ENCODE measurements around the gene TMEM108. TPM values are rescaled to one million over a fixed set of nuclear protein-coding genes. Genes with fewer than 3 reads are reported as not detected.

TMEM108 gene
- polyA plus RNA-seq, 1 experiment: 0.63 TPM

DNA sequence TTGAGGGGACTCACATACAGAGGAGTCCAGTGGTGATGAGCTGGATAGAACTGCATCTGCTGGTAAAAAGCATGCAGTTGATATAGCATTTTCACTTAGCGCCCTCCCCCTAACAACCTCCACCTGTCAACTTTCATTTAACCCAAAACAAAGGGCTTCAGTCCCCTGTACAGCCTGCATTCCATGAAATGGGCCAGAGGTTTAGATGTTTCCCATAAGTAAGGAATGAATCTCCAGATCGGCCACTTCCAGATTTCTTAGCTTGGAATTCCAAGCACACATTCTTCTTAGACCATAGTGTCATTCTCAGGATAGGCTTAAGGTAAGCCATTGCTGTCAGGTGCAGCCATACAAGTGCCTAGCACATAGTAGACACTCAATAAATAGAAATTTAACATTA, 328.7 kb downstream of the TMEM108 start:
- POLR2A ChIA-PET: no interaction called here
- H3K4me3 ChIP-seq (ENCODE audit: low read depth, low read length): no peak overlapping the region
- no peaks in the 10 kb centered on the region for H3K27me3 ChIP-seq (ENCODE audit: control insufficient read depth, insufficient read depth, low read length)
- DNase-seq (ENCODE audit: low read depth, low spot score): no peak
- no peak overlapping the region for H3K27ac ChIP-seq (ENCODE audit: low read depth, low read length)
- CTCF ChIA-PET: interaction anchor here (1.6 kb wide), 1 partner anchor 640 kb away, joined by 3 read pairs; no protein-coding TSS in a partner anchor
- H3K9me3 ChIP-seq (ENCODE audit: control insufficient read depth, insufficient read depth, low read length): no peaks in the 10 kb centered on the region
- TF ChIP-seq, protein P1, sequence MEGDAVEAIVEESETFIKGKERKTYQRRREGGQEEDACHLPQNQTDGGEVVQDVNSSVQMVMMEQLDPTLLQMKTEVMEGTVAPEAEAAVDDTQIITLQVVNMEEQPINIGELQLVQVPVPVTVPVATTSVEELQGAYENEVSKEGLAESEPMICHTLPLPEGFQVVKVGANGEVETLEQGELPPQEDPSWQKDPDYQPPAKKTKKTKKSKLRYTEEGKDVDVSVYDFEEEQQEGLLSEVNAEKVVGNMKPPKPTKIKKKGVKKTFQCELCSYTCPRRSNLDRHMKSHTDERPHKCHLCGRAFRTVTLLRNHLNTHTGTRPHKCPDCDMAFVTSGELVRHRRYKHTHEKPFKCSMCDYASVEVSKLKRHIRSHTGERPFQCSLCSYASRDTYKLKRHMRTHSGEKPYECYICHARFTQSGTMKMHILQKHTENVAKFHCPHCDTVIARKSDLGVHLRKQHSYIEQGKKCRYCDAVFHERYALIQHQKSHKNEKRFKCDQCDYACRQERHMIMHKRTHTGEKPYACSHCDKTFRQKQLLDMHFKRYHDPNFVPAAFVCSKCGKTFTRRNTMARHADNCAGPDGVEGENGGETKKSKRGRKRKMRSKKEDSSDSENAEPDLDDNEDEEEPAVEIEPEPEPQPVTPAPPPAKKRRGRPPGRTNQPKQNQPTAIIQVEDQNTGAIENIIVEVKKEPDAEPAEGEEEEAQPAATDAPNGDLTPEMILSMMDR (IDR thresholded peaks at IDR 0.05; ENCODE audit: low read depth, low read length): no peak

GRCh38 chr3:133367403-133367802, 329.2 kb downstream of the TMEM108 start:
- ChIA-PET CTCF (no interaction called here), POLR2A (no interaction called here)
- Histone ChIP-seq H3K27ac (ENCODE audit: low read depth, low read length) (no peak overlapping the region), H3K4me3 (ENCODE audit: low read depth, low read length) (no peak overlapping the region), H3K27me3 (ENCODE audit: control insufficient read depth, insufficient read depth, low read length) (no peaks in the 10 kb centered on the region), H3K9me3 (ENCODE audit: control insufficient read depth, insufficient read depth, low read length) (no peaks in the 10 kb centered on the region)
- TF ChIP-seq, protein P1 (IDR thresholded peaks at IDR 0.05; ENCODE audit: low read depth, low read length): no peak
- DNase-seq (ENCODE audit: low read depth, low spot score): no peak

DNA sequence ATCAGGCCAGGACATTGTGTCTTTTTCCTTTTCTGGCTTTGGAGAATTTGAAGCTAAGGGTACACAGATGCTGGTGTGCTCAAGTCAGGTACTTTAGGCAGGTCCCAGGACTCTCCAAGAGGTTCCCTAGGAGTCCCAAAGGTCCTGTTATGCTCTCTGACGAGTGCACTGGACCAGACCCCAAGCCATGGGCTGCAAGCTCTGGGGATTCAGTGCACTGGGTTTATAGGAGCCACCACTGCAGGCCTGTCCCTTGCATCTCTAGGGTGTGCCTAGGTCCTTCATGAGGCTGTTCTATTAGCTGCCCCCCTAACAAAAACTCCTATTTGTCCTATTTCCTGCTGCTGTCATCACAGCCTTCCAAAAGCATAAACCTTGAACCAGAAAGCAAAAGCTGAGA, 329.8 kb downstream of the TMEM108 start:
- H3K27me3 ChIP-seq (ENCODE audit: control insufficient read depth, insufficient read depth, low read length): no peaks in the 10 kb centered on the region
- CTCF ChIA-PET: interaction anchor here (0.9 to 1.0 kb wide), 2 partner anchors 9 to 637 kb away, joined by 3 read pairs; no protein-coding TSS in a partner anchor
- H3K9me3 ChIP-seq (ENCODE audit: control insufficient read depth, insufficient read depth, low read length): no peaks in the 10 kb centered on the region
- POLR2A ChIA-PET: no interaction called here
- TF ChIP-seq, protein P1 (IDR thresholded peaks at IDR 0.05; ENCODE audit: low read depth, low read length): no peak
- no peak overlapping the region for H3K27ac ChIP-seq (ENCODE audit: low read depth, low read length)
- DNase-seq (ENCODE audit: low read depth, low spot score): no peak
- no peak overlapping the region for H3K4me3 ChIP-seq (ENCODE audit: low read depth, low read length)

- no peak for DNase-seq (ENCODE audit: low read depth, low spot score)
- no peaks in the 10 kb centered on the region for H3K27me3 ChIP-seq (ENCODE audit: control insufficient read depth, insufficient read depth, low read length)
- ChIA-PET POLR2A (no interaction called here), CTCF (interaction anchor here (0.8 to 1.0 kb wide), 3 partner anchors 9 to 637 kb away, joined by 3 to 4 read pairs (median 3); no protein-coding TSS in a partner anchor)
- H3K9me3 ChIP-seq (ENCODE audit: control insufficient read depth, insufficient read depth, low read length): no peaks in the 10 kb centered on the region
- TF ChIP-seq, protein P1 (IDR thresholded peaks at IDR 0.05; ENCODE audit: low read depth, low read length): no peak
- no peak overlapping the region for H3K4me3 ChIP-seq (ENCODE audit: low read depth, low read length)
- H3K27ac ChIP-seq (ENCODE audit: low read depth, low read length): no peak overlapping the region
Observed at GRCh38 chr3:133368371-133369067, 330.3 kb downstream of the TMEM108 start.

DNA sequence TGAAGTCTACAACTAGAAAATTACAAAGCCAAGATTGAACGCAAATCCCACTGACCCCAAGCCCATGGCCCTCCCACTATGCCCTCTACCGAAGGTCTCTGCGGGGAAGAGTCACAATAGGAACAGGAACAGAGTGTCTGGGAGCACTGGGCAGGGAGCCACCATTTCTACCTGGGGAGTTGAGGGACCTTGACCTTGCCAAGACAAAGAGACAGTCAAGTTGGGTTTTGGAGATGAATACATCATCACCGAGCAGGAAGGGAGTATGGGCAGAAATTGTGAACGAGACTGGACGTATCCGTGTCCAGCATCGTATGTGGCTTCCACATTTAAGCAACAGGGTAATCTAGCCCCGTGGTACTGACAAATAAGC, 330.9 kb downstream of the TMEM108 start:
- Histone ChIP-seq H3K27ac (ENCODE audit: low read depth, low read length) (no peak overlapping the region), H3K27me3 (ENCODE audit: control insufficient read depth, insufficient read depth, low read length) (no peaks in the 10 kb centered on the region), H3K4me3 (ENCODE audit: low read depth, low read length) (no peak overlapping the region), H3K9me3 (ENCODE audit: control insufficient read depth, insufficient read depth, low read length) (no peaks in the 10 kb centered on the region)
- POLR2A ChIA-PET: no interaction called here
- CTCF ChIA-PET: interaction anchor here (0.8 to 8.9 kb wide), 3 partner anchors 8 to 328 kb away, joined by 3 to 99 read pairs (median 4); no protein-coding TSS in a partner anchor
- DNase-seq (ENCODE audit: low read depth, low spot score): no peak
- TF ChIP-seq, protein P1 (IDR thresholded peaks at IDR 0.05; ENCODE audit: low read depth, low read length): no peak
